Fibroblast of peridontal ligament (primary cell): ENCODE data around the gene FCHSD2.
A peak's percentile ranks its signal among the peaks of the same experiment; 100 is the strongest.

ENCODE experiments used
- DNase-seq: peaks from one replicate; pipeline ENCODE4 v3.0.0-alpha.2; 2010; ENCODE audit errors: extremely low read depth

FCHSD2 gene

DNA sequence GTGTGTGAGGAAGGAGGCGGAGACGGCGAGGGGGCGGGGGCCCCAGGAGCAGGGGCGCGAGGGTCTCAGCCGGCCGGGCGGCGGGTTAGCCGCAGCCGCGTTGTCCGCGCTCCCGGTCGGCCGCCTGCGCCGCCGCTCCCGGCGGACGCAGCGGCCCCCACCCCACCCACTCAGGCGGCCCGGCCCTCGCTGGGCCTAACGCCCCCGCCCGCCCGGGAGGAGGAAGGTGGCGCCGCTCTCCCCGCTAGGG, at the start of gene FCHSD2:
Gene FCHSD2 (minus strand): TSS at position 191 of the 250 bp plus-strand sequence. CDS start 441 bp downstream, outside the sequence.
- no peak for DNase-seq

DNA sequence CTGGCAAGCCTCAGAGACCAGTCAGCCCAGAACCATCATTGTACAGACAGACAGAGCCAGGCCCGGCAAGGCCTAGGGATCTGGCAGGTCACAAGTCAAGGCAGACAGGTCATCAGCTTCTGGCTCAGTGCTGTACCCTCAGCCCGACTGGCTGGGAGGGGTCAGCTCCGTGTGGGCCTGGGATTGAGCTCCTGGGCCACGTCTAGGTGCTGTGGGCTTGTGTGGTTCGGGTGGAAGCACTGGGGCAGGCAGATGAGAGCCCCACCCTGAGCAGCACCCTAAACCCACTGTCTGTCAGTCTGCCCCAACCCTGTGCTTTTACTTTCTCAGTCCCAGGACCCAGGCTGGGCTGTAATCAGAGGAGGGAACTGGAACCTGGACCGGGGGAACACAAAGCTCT, 49.0 kb upstream of the FCHSD2 start:
- no peak for DNase-seq

DNA sequence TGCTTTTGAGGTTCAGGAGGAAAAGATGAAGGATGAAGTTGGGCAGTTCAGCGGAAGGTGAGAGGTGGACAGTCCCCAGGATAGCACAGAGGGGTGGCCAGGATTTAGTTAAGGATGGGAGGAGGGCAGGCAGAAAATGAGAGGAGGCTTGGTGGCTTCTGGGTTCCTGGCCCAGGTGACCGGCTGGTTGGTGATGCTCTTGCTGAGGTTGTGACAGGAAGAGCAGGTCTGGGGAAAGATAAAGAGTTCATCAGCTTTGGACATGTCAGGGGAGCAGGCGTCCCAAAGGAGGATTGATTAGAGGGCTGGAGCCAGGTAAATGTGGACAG, 48.4 kb upstream of the FCHSD2 start:
- no peak for DNase-seq

GRCh38 chr11:73189723-73190556, 47.8 kb upstream of the FCHSD2 start:
- DNase-seq: no peak

DNA sequence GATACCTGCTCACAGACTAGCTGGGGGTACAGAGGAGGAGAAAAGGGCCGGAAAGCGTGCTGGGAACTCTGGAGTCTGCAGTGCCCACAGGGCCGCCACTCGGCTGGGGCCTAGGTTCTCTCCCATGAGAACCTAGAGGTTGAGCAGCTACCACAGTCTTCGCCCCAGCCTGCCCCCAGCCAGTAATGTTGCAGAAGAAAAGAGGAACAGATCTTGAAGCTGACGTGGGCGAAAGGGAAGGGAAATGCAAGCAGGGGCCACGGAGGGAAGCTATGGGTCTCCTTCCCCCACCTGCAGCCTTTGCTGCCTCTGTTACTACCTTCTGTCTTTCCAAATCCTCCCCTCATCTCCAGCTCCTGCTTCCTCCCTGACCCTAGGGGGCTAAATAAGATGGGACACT, 47.2 kb upstream of the FCHSD2 start:
- no peak for DNase-seq

- DNase-seq: no peak
Measured at GRCh38 chr11:73188301-73188700, 46.2 kb upstream of the FCHSD2 start.

- DNase-seq: no peak
Measured at GRCh38 chr11:73187854-73188253, 45.7 kb upstream of the FCHSD2 start.

DNA sequence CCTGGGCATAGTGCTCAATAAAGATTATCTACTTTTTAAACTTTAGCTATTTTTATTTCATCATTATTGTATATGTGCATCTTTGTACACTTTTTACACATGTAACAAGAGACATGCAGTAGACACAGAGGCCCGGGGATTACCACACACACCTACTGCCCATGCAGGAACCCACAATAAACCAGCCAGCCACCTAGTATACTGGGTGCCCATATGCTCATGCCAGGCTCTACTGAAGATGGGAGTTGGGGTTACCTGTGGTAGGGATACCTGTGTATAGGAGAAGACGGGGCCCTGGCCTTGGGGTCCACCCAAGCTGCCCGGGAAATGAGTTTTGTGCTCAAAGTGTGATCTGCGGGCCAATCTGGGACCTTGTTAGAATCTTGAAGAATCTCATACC, 44.8 kb upstream of the FCHSD2 start:
- no peak for DNase-seq

DNA sequence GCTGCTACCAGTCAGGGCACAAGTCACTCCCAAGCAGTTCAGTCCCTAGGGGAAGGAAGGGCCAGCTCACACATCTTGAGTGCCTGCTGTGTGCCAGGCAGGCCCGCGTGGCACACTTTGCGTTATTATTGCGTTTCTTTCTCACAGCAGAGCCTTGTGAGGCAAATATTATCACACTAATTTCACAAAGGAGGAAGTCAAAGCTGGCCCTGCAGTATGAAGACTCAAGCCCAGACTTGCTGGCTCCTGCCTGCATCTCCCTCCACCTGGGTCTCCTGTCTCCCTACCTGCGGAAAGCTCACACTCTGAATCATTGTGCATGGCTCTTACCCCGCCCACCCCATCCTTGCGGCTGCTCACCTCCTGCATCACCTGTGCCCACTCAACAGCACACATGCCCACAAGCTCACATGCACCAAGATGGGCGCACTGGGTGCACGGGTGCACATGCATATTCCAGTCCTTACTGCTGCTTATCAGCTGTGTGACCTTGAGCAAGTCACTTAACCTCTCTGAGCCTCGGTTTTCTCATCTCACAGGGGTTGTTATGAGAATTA, 44.3 kb upstream of the FCHSD2 start:
- DNase-seq: no peak

DNA sequence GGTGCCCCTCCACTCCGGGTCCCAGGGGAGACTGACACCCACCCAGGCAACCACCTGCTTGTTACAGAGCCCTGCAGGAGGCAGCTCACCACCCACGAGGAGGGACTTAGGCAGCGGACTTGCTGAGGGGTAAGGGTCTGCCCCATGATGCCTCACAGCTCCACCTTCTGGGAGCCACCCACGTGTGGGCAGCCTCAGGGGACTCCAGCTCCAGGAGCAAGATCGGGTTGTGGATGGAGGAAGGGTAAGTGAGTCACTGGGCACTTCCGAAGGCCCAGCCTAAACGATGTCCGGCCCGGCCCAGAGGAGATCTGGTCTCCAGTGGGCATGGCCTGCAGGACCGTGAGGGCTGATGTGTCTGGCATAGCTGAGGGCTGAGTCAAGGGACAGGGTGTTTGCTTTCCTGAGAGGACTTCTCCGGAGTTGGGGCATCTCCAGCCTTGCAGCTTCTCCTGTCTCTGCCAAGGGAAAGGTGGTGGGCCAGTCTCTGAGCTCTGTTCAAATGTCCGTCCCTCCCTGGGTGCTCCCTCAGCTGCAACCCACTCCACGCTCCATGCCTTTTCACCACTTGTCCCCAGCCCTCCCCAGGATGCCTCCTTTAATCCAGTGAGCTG, 43.7 kb upstream of the FCHSD2 start:
- peak; percentile 73 for DNase-seq

- DNase-seq: peak; percentile 48
Measured at GRCh38 chr11:73184953-73185671, 43.0 kb upstream of the FCHSD2 start.

GRCh38 chr11:73182824-73183321, 40.8 kb upstream of the FCHSD2 start:
- no peak for DNase-seq

GRCh38 chr11:73178681-73179080, 36.6 kb upstream of the FCHSD2 start:
- DNase-seq: no peak

DNA sequence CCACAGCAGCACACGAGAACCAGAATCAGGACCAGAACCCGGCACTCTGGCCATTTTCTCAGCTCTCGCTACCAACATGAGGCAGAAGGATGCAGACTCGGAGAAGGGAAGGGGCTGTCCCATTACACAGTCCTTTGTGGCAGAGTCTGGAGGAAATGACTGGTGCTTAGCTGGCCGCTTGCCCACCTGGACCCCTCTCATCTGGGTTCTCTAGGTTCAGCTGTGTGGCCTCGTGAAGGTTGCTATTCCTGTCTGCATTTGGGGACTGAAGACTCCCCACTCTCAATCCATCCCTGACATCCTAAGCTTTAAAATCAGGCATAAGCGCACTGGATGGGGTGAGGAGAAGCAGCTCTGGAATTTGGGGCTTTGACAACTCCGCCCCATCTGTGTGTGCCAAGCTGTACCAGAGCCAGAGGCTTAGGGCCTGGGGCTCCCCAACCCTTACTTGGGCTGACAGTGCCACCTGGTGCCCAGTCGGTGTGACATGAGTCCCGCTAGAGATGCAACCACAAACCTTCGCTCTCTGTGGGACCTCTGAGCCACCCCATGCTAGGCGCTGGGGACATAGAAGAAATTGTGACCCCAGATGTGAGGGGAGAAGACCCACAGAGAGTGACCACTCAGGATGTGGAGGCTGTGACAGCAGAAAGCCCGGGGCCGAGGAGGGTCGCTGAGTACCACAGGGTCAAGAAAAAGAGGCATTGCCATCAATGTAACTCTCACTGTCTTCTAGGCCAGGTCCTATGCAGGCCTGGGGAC, 35.8 kb upstream of the FCHSD2 start:
- peak; percentile 92 for DNase-seq

DNA sequence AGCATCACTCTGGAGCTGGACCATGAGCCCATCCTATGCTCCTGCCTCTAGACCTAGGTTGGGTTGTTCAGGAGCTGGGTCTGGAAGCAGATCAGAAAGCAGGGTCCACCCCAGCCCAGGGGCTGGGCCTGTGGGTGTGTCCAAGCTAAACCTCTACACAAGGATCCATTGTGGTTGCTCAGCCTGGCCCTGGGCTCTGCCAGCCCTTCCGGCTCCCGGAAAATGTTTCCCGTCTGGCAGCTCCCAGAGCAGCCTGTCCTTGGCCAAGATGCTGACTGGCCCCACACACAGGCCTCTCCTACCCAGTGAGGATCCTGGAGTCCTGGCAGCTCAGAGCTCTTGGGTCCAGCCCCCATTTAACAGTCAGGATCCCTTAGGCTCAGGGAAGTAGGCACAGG, 35.3 kb upstream of the FCHSD2 start:
- no peak for DNase-seq

- no peak for DNase-seq
Measured at GRCh38 chr11:73176874-73177155, 34.7 kb upstream of the FCHSD2 start.

DNA sequence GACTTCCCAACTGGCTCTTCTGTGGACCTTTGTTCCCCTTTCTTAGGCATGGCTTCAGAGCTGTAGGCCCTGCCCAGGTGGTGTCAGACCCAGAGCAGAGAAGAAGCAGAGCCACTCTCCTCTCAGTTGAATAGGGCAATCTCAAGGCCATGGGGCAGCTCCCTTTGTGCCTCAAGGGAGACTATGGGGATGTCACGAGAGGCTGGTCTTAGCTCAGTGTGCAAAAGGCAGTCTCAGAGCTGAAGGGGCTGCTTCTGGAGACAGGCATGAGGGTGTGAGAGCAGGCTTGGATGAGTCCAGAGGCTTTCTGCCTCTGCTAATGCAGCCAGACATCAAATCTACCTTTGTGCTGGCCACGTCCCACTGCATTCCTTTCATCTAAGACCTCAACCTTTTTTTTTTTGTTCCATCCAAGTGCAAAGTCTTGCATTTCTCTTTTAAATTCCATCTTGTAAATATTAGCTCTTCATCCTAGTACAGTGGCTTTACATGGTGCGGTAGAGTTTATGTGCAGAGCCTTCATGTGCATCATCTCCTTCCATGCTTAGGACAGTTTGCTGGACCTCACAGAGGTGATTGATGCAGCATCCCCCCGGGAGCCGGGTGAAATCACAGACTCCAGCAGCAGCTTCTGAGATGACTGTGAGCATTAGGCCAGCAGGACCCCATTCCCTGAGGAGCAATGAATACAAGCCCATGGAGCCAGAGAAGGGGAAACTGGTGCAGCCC, 34.2 kb upstream of the FCHSD2 start:
- no peak for DNase-seq

GRCh38 chr11:73175551-73176144, 33.5 kb upstream of the FCHSD2 start:
- no peak for DNase-seq

DNA sequence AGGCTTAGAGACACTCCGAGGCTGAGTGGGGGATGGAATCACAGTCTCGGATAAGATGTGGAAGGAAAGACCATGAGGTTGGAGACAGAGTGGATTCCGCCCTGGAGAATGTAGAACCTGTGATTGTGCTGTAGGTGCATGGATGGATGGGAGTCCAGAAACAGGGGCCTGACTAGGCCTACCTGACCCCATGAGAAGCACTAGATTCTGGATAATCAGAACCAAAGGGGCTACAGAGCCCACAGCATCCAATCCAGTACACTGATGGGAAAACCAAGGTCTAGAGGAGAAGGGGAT, 32.3 kb upstream of the FCHSD2 start:
- no peak for DNase-seq

GRCh38 chr11:73173755-73174494, 31.8 kb upstream of the FCHSD2 start:
- no peak for DNase-seq
